Measurements from ENCODE around the gene FUT8. TPM values are rescaled to one million over a fixed set of nuclear protein-coding genes. Genes with fewer than 3 reads are reported as not detected.

FUT8 gene
- polyA plus RNA-seq, 1 of the 3 experiments (the other 2 are of a cell fraction): 31.7 TPM

- Histone ChIP-seq H3K36me3 (replicated peaks in 1 of 2; ENCODE audit: control insufficient read depth in 1 of 2, insufficient read depth in 2 of 2, low read length in 1 of 2) (no peaks in the 10 kb centered on the region), H3F3A (replicated peaks; ENCODE audit: insufficient read depth) (no peaks in the 10 kb centered on the region), H3K9me2 (no peaks in the 10 kb centered on the region), H4K20me1 (ENCODE audit: insufficient read depth) (no peaks in the 10 kb centered on the region), H3K27ac (ENCODE audit: low read depth in 2 of 2, low read length in 1 of 2) (no peak overlapping the region), H3K9ac (no peak overlapping the region), H3K4me2 (no peak overlapping the region), H3K27me3 (ENCODE audit: insufficient read depth) (no peaks in the 10 kb centered on the region), H2AFZ (ENCODE audit: low read depth) (no peak overlapping the region), H3K79me2 (ENCODE audit: insufficient read depth) (no peaks in the 10 kb centered on the region), H3K4me1 (ENCODE audit: control insufficient read depth in 1 of 2, insufficient read depth in 2 of 2, low read depth in 1 of 2, low read length in 1 of 2) (no peaks in the 10 kb centered on the region), H3K9me3 (no peaks in the 10 kb centered on the region), H3K4me3 (ENCODE audit: low read depth in 2 of 2, low read length in 1 of 2) (no peak overlapping the region)
- POLR2A ChIA-PET: no interaction called here
- DNase-seq: no peak
- WGBS (ENCODE audit: low lambda C conversion rate): 87% methylated on average over 6 of the region's 6 CpGs
- CTCF ChIA-PET: no interaction called here
- TF ChIP-seq CHD2 (IDR thresholded peaks at IDR 0.05; ENCODE audit: low read length, partially characterized antibody) (no peak), TCF12 (IDR thresholded peaks at IDR 0.05) (no peak), FOSL2 (IDR thresholded peaks at IDR 0.05; ENCODE audit: borderline replicate concordance, low read depth) (no peak)
These were observed 25.4 kb upstream of the FUT8 start for GRCh38 chr14:65387171-65387570.

GRCh38 chr14:65387628-65388027 is 24.9 kb upstream of the FUT8 start:
- no peaks in the 10 kb centered on the region for H3K27me3 ChIP-seq (ENCODE audit: insufficient read depth)
- H4K20me1 ChIP-seq (ENCODE audit: insufficient read depth): no peaks in the 10 kb centered on the region
- no peak overlapping the region for H3K4me3 ChIP-seq (ENCODE audit: low read depth in 2 of 2, low read length in 1 of 2)
- H3K27ac ChIP-seq (ENCODE audit: low read depth in 2 of 2, low read length in 1 of 2): no peak overlapping the region
- no peak for TF ChIP-seq FOSL2 (IDR thresholded peaks at IDR 0.05; ENCODE audit: borderline replicate concordance, low read depth)
- TF ChIP-seq GABPA (IDR thresholded peaks at IDR 0.05; ENCODE audit: low read depth): no peak
- no peak for TF ChIP-seq TCF12 (IDR thresholded peaks at IDR 0.05)
- no peak for TF ChIP-seq RAD21 (IDR thresholded peaks at IDR 0.05; ENCODE audit: low read length)
- TF ChIP-seq RFX5 (IDR thresholded peaks at IDR 0.05; ENCODE audit: low read length): no peak
- no peak for TF ChIP-seq GATA2 (CRISPR knock-in tag; IDR thresholded peaks at IDR 0.05)
- no peak for TF ChIP-seq REST (IDR thresholded peaks at IDR 0.05; ENCODE audit: low read depth, low read length)
- no peak for TF ChIP-seq PBX3 (IDR thresholded peaks at IDR 0.05)
- TF ChIP-seq FOXM1 (IDR thresholded peaks at IDR 0.05; ENCODE audit: low read depth): no peak
- TF ChIP-seq IRF3 (IDR thresholded peaks at IDR 0.05; ENCODE audit: low read depth, low read length): no peak
- H2AFZ ChIP-seq (ENCODE audit: low read depth): no peak overlapping the region
- no peaks in the 10 kb centered on the region for H3K79me2 ChIP-seq (ENCODE audit: insufficient read depth)
- ChIA-PET CTCF (no interaction called here), POLR2A (no interaction called here)
- H3K9ac ChIP-seq: no peak overlapping the region
- no peaks in the 10 kb centered on the region for H3K36me3 ChIP-seq (replicated peaks in 1 of 2; ENCODE audit: control insufficient read depth in 1 of 2, insufficient read depth in 2 of 2, low read length in 1 of 2)
- 74% methylated on average over 1 of the region's 1 CpG for WGBS (ENCODE audit: low lambda C conversion rate)
- no peaks in the 10 kb centered on the region for H3K9me2 ChIP-seq
- no peak for DNase-seq
- H3K4me1 ChIP-seq (ENCODE audit: control insufficient read depth in 1 of 2, insufficient read depth in 2 of 2, low read depth in 1 of 2, low read length in 1 of 2): no peaks in the 10 kb centered on the region
- no peak overlapping the region for H3K4me2 ChIP-seq
- H3F3A ChIP-seq (replicated peaks; ENCODE audit: insufficient read depth): no peaks in the 10 kb centered on the region
- H3K9me3 ChIP-seq: no peaks in the 10 kb centered on the region
